Spleen (tissue), 7 donors: Measurements from ENCODE around the gene TGM3.

Experiments
- CTCF ChIP-seq, 11 experiments: fragments of 200-600 bp in 7 of 11; fragments of 450-650 bp in 4 of 11; sonication (generic) in 4 of 11; IDR thresholded peaks in 8 of 11; conservative IDR thresholded peaks in 3 of 11; 1 replicate in 7 of 11; 2 replicates in 4 of 11; pipeline versions ENCODE4 v1.4.0 to v1.8.0; 2016 to 2021; ENCODE audit warnings: antibody characterized with exemption in 11 of 11, inconsistent platforms in 4 of 11, mild to moderate bottlenecking in 1 of 11
- POLR2AphosphoS5 ChIP-seq, 3 donors: sonication (generic); formaldehyde crosslinking; IDR thresholded peaks; one replicate each; pipeline ENCODE4 v1.5.1; 2017; ENCODE audit warnings: antibody characterized with exemption in 3 of 3
- donor health status: DM: no; HTN: no; CAD: no; lungs with moderate emphysema.
- donor health status: DM: no; HTN: no; CAD: no.
- donor health status: DM: no; HTN: no; CAD: no.

- TF ChIP-seq CTCF (IDR thresholded peaks at IDR 0.05 in 8 of 11, conservative IDR thresholded peaks at IDR 0.05 in 3 of 11), result no peak
- no peak for TF ChIP-seq POLR2AphosphoS5 (IDR thresholded peaks at IDR 0.05)
Observed at GRCh38 chr20:2364044-2364443, 68.2 kb downstream of the TGM3 start.
